Sigmoid colon (tissue), 7 donors: ENCODE measurements around the gene ADAMTSL1. TPM values are rescaled to one million over a fixed set of nuclear protein-coding genes. Genes with fewer than 3 reads are reported as not detected.

ENCODE experiments used
- DNase-seq: peaks from one replicate; pipeline ENCODE4 v3.0.0-alpha.2; 2019
- H3K27ac ChIP-seq, 4 donors: fragments of 200-600 bp; sonication (generic); one replicate each; pipeline ENCODE4 v1.5.1; 2016 to 2019; ENCODE audit warnings: mild to moderate bottlenecking in 1 of 4
- H3K27me3 ChIP-seq, 3 donors: fragments of 200-600 bp; sonication (generic); one replicate each; pipeline ENCODE4 v1.5.1; 2019; ENCODE audit warnings: mild to moderate bottlenecking in 1 of 3
- H3K36me3 ChIP-seq, 4 donors: fragments of 200-600 bp; sonication (generic); one replicate each; pipeline ENCODE4 v1.5.1; 2016 to 2019
- H3K4me1 ChIP-seq, 4 donors: fragments of 200-600 bp; sonication (generic); one replicate each; pipeline ENCODE4 v1.5.1; 2017 to 2019
- H3K4me3 ChIP-seq, 4 donors: fragments of 200-600 bp; sonication (generic); one replicate each; pipeline ENCODE4 v1.5.1; 2017 to 2019; ENCODE audit warnings: mild to moderate bottlenecking in 2 of 4, moderate library complexity in 1 of 4
- H3K9me3 ChIP-seq, 4 donors: fragments of 200-600 bp in 3 of 4; sonication (generic) in 3 of 4; one replicate each; pipeline versions ENCODE4 v1.5.1 to v1.6.1; 2013 to 2019
- CTCF ChIP-seq, 4 experiments: fragments of 450-650 bp in 3 of 4; fragments of 200-600 bp in 1 of 4; IDR thresholded peaks; one replicate each; pipeline ENCODE4 v1.5.1; 2016 to 2019; ENCODE audit warnings: antibody characterized with exemption in 4 of 4, mild to moderate bottlenecking in 3 of 4, moderate library complexity in 2 of 4
- EP300 ChIP-seq, 4 donors: sonication (generic); formaldehyde crosslinking; IDR thresholded peaks; one replicate each; pipeline ENCODE4 v1.6.1; 2017; ENCODE audit warnings: antibody characterized with exemption in 4 of 4
- POLR2A ChIP-seq, 2 donors: fragments of 450-650 bp; IDR thresholded peaks; one replicate each; pipeline ENCODE4 v1.6.1; 2016; ENCODE audit warnings: antibody characterized with exemption in 2 of 2, mild to moderate bottlenecking in 2 of 2, moderate library complexity in 2 of 2
- POLR2AphosphoS5 ChIP-seq, 4 donors: sonication (generic); formaldehyde crosslinking; IDR thresholded peaks; one replicate each; pipeline ENCODE4 v1.6.1; 2017; ENCODE audit warnings: antibody characterized with exemption in 4 of 4
- WGBS, 2 donors: extraction: QIAGEN DNeasy Blood & Tissue Kit; methylation state at CpG; one replicate each; pipeline ENCODE4 v1.1.7; 2013; 5-methylcytosine and 5-hydroxymethylcytosine counted together
- intact Hi-C: fragments of 100-400 bp; cut with DNase I; formaldehyde crosslinking; loops from one replicate; pipeline ENCODE4 v1.15.1; 2023
- polyA plus RNA-seq, 3 donors: library from polyadenylated mRNA; stranded (reverse); fragments of 200-250 nt; gene quantifications; one replicate each; pipeline ENCODE4 v1.2.3, GENCODE V29; 2013
- total RNA-seq, 4 donors: library from RNA; depleted of rRNA; stranded (reverse); fragments of >200 nt; gene quantifications; one replicate each; pipeline ENCODE4 v1.1.0, GENCODE V29; 2016
- donor health status: healthy with polysubstance abuse.
- donor health status: Bipolar disorder and iron deficiency.
- donor health status: healthy.

Gene ADAMTSL1
- total and polyA plus RNA-seq, 7 donors, result 1.4 to 13.6 (median 6.5) TPM

- Histone ChIP-seq H3K9me3 (no peaks in the 10 kb centered on the region), H3K27me3 (no peaks in the 10 kb centered on the region), H3K36me3 (no peaks in the 10 kb centered on the region), H3K4me3 (no peak overlapping the region), H3K27ac (peak overlapping the region in 1 of 4 donors; percentile 14), H3K4me1 (no peaks in the 10 kb centered on the region)
- 83 to 84% methylated on average over 7 of the region's 7 CpGs for WGBS, 2 donors
- TF ChIP-seq POLR2AphosphoS5 (IDR thresholded peaks at IDR 0.05), result peak in 1 of 4 donors; percentile 19
- TF ChIP-seq POLR2A (IDR thresholded peaks at IDR 0.05), result no peak
- no peak for TF ChIP-seq CTCF (IDR thresholded peaks at IDR 0.05)
- intact Hi-C loops, result loop anchor here (10.0 kb wide), 1 partner anchor 405 kb away; no protein-coding TSS in a partner anchor
- DNase-seq, result no peak
Measured at GRCh38 chr9:18459962-18460584, 13.9 kb upstream of the ADAMTSL1 start.

GRCh38 chr9:18461496-18461895 lies 12.5 kb upstream of the ADAMTSL1 start:
- Histone ChIP-seq H3K27me3 (no peaks in the 10 kb centered on the region), H3K36me3 (no peaks in the 10 kb centered on the region), H3K4me1 (no peaks in the 10 kb centered on the region), H3K27ac (no peak overlapping the region), H3K9me3 (no peaks in the 10 kb centered on the region), H3K4me3 (no peak overlapping the region)
- no peak for DNase-seq
- intact Hi-C loops, result loop anchor here (10.0 kb wide), 1 partner anchor 403 kb away; no protein-coding TSS in a partner anchor
- TF ChIP-seq POLR2A (IDR thresholded peaks at IDR 0.05) (no peak), POLR2AphosphoS5 (IDR thresholded peaks at IDR 0.05) (no peak), EP300 (IDR thresholded peaks at IDR 0.05) (no peak)
- WGBS, 2 donors, result 92 to 93% methylated on average over 4 of the region's 4 CpGs

- Histone ChIP-seq H3K36me3 (no peaks in the 10 kb centered on the region), H3K4me1 (no peaks in the 10 kb centered on the region), H3K9me3 (no peaks in the 10 kb centered on the region), H3K27me3 (no peaks in the 10 kb centered on the region), H3K4me3 (no peak overlapping the region), H3K27ac (no peak overlapping the region)
- TF ChIP-seq POLR2AphosphoS5 (IDR thresholded peaks at IDR 0.05) (no peak), POLR2A (IDR thresholded peaks at IDR 0.05) (no peak), EP300 (IDR thresholded peaks at IDR 0.05) (no peak), CTCF (IDR thresholded peaks at IDR 0.05) (no peak)
- intact Hi-C loops, result loop anchor here (10.0 kb wide), 1 partner anchor 401 kb away; no protein-coding TSS in a partner anchor
- no peak for DNase-seq
Measured at GRCh38 chr9:18463991-18464390, 10.0 kb upstream of the ADAMTSL1 start.

- Histone ChIP-seq H3K27me3 (no peaks in the 10 kb centered on the region), H3K4me3 (no peak overlapping the region), H3K9me3 (no peaks in the 10 kb centered on the region), H3K27ac (no peak overlapping the region), H3K36me3 (no peaks in the 10 kb centered on the region), H3K4me1 (no peaks in the 10 kb centered on the region)
- 23 to 65% methylated on average over 4 of the region's 4 CpGs for WGBS, 2 donors
- TF ChIP-seq EP300 (IDR thresholded peaks at IDR 0.05) (no peak), POLR2A (IDR thresholded peaks at IDR 0.05) (no peak), CTCF (IDR thresholded peaks at IDR 0.05) (no peak), POLR2AphosphoS5 (IDR thresholded peaks at IDR 0.05) (no peak)
- no peak for DNase-seq
- intact Hi-C loops, result loop anchor here (10.0 kb wide), 1 partner anchor 399 kb away; no protein-coding TSS in a partner anchor
Measured at GRCh38 chr9:18466101-18466500, 7.9 kb upstream of the ADAMTSL1 start.

GRCh38 chr9:18467696-18468095 lies 6.3 kb upstream of the ADAMTSL1 start:
- no peaks in the 10 kb centered on the region for H3K27me3 ChIP-seq
- TF ChIP-seq CTCF (IDR thresholded peaks at IDR 0.05), result no peak
- no peak for TF ChIP-seq POLR2A (IDR thresholded peaks at IDR 0.05)
- TF ChIP-seq POLR2AphosphoS5 (IDR thresholded peaks at IDR 0.05), result no peak
- no peak for TF ChIP-seq EP300 (IDR thresholded peaks at IDR 0.05)
- H3K27ac ChIP-seq, result no peak overlapping the region
- no peaks in the 10 kb centered on the region for H3K36me3 ChIP-seq
- no peaks in the 10 kb centered on the region for H3K9me3 ChIP-seq
- intact Hi-C loops, result loop anchor here (10.0 kb wide), 1 partner anchor 397 kb away; no protein-coding TSS in a partner anchor
- H3K4me3 ChIP-seq, result no peak overlapping the region
- no peaks in the 10 kb centered on the region for H3K4me1 ChIP-seq
- DNase-seq, result no peak
- WGBS, 2 donors, result 48 to 56% methylated on average over 1 of the region's 1 CpG
